ENCODE measurements around the gene SOX5.

DNA sequence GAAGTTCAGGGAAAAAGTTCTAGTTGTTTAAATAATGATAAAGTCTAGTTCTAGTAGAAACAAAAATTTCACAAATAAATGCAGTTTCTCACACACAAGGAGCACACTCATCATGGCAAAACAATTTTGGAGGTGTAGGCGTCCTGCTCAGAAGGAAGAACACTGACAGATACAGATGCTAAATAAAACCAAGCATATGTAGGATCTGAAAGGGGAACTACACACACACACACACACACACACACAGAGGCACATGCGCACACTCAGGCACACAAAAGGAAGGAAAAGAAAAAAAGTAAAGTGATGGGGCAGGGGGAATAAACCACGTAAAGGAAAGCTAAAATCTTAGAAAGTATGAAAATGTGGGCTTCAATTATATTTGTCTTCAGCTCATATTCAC, 117.7 kb downstream of the SOX5 start:
- TF ChIP-seq, protein P1, sequence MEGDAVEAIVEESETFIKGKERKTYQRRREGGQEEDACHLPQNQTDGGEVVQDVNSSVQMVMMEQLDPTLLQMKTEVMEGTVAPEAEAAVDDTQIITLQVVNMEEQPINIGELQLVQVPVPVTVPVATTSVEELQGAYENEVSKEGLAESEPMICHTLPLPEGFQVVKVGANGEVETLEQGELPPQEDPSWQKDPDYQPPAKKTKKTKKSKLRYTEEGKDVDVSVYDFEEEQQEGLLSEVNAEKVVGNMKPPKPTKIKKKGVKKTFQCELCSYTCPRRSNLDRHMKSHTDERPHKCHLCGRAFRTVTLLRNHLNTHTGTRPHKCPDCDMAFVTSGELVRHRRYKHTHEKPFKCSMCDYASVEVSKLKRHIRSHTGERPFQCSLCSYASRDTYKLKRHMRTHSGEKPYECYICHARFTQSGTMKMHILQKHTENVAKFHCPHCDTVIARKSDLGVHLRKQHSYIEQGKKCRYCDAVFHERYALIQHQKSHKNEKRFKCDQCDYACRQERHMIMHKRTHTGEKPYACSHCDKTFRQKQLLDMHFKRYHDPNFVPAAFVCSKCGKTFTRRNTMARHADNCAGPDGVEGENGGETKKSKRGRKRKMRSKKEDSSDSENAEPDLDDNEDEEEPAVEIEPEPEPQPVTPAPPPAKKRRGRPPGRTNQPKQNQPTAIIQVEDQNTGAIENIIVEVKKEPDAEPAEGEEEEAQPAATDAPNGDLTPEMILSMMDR (IDR thresholded peaks at IDR 0.05) = no peak
- TF ChIP-seq POLR2A (IDR thresholded peaks at IDR 0.05) (no peak), POLR2AphosphoS5 (IDR thresholded peaks at IDR 0.05) (no peak)

All from breast epithelium (tissue), 3 donors.